ENCODE data around the gene SLC6A2. TPM values are rescaled to one million over a fixed set of nuclear protein-coding genes. Genes with fewer than 3 reads are reported as not detected.

Gene SLC6A2
- total and polyA plus RNA-seq, 2 of the 13 experiments (the other 11 are each of a cell fraction or from before 2014, with no cell fraction given), result 0.62 to 0.66 TPM

DNA sequence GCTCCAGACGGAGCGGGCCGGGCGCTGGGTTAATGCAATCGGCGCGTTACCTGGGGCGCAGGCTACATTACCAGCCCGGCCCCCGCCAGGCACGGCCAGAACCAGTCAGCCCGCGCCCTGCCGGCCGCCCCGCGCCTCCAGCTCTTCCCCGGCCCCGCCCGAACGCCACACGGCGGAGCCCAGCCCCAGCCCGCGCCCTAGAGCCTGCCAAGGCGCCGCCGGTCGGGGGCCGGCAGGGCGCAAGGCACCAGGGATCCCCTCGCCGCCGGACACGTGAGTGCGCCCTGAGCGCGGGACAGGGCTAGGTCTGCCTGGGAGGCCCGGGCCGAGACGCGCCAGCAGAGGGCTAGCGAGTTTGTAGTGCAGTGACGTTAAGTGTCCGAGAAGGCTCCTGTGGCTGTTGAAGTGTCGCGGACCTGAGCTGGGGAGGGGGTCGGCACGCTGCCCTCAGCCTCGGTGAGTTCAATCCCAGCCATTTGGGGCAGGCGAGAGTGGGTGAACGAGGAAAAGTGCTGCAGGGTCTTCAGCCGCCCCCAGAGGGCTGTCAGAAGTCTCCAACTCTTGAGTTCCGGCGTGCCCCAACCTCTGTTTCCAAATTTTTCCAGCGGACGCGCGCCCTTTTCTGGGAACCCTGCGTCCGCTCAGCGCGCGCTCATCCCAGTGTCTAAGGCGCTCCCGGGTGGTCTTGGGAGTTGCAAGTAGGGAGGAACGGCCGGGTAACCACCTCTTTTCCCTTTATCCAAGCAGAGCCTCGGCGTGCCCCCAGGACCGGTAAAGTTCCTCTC, at the start of gene SLC6A2 (continued):
- TF ChIP-seq, protein P1, sequence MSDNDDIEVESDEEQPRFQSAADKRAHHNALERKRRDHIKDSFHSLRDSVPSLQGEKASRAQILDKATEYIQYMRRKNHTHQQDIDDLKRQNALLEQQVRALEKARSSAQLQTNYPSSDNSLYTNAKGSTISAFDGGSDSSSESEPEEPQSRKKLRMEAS (IDR thresholded peaks at IDR 0.05), result peak; percentile 34; the same call in 1 of the 2 replicates
- TF ChIP-seq ZSCAN31 (CRISPR knock-in tag; IDR thresholded peaks at IDR 0.05; ENCODE audit: low read depth) (no peak), ZNF557 (CRISPR knock-in tag; IDR thresholded peaks at IDR 0.05) (no peak), SIN3A (IDR thresholded peaks at IDR 0.05; ENCODE audit: borderline replicate concordance, low read depth, low read length) (no peak), CTCF (CRISPR knock-in tag; IDR thresholded peaks at IDR 0.05) (peak; percentile 18; the same call in 1 of the 2 replicates), ZNF777 (CRISPR knock-in tag; IDR thresholded peaks at IDR 0.05) (0 out of 2 replicates have a peak, but pooled peaks have one; percentile 22), ZNF800 (CRISPR knock-in tag; IDR thresholded peaks at IDR 0.05) (peak; percentile 75; the same call in 1 of the 2 replicates), ZNF768 (CRISPR knock-in tag; IDR thresholded peaks at IDR 0.05) (peak; percentile 23; the same call in 1 of the 2 replicates)
- TF ChIP-seq, protein P2, sequence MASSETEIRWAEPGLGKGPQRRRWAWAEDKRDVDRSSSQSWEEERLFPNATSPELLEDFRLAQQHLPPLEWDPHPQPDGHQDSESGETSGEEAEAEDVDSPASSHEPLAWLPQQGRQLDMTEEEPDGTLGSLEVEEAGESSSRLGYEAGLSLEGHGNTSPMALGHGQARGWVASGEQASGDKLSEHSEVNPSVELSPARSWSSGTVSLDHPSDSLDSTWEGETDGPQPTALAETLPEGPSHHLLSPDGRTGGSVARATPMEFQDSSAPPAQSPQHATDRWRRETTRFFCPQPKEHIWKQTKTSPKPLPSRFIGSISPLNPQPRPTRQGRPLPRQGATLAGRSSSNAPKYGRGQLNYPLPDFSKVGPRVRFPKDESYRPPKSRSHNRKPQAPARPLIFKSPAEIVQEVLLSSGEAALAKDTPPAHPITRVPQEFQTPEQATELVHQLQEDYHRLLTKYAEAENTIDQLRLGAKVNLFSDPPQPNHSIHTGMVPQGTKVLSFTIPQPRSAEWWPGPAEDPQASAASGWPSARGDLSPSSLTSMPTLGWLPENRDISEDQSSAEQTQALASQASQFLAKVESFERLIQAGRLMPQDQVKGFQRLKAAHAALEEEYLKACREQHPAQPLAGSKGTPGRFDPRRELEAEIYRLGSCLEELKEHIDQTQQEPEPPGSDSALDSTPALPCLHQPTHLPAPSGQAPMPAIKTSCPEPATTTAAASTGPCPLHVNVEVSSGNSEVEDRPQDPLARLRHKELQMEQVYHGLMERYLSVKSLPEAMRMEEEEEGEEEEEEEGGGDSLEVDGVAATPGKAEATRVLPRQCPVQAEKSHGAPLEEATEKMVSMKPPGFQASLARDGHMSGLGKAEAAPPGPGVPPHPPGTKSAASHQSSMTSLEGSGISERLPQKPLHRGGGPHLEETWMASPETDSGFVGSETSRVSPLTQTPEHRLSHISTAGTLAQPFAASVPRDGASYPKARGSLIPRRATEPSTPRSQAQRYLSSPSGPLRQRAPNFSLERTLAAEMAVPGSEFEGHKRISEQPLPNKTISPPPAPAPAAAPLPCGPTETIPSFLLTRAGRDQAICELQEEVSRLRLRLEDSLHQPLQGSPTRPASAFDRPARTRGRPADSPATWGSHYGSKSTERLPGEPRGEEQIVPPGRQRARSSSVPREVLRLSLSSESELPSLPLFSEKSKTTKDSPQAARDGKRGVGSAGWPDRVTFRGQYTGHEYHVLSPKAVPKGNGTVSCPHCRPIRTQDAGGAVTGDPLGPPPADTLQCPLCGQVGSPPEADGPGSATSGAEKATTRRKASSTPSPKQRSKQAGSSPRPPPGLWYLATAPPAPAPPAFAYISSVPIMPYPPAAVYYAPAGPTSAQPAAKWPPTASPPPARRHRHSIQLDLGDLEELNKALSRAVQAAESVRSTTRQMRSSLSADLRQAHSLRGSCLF (CRISPR knock-in tag; IDR thresholded peaks at IDR 0.05; ENCODE audit: borderline replicate concordance), result no peak
